Left forelimb (tissue), 1 donor: ENCODE results near the gene PYGL.
A peak's percentile ranks its signal among the peaks of the same experiment; 100 is the strongest.
"Not testable (repeated sequence)": the region's sequence is repeated elsewhere in the genome, so short reads cannot be mapped to it uniquely, and the experiment has no call there.

ENCODE experiments used
- DNase-seq: peaks from one replicate; pipeline ENCODE4 v3.0.0-alpha.2; 2018; ENCODE audit warnings: low spot score

PYGL gene

GRCh38 chr14:50943943-50944646, at the start of gene PYGL:
TSS of gene PYGL (minus strand) at chr14:50944483. CDS start at chr14:50944403, 80 bp downstream.
- DNase-seq = peak; percentile 81

GRCh38 chr14:50985859-50986331, 41.6 kb upstream of the PYGL start:
- DNase-seq = no peak

GRCh38 chr14:50985124-50985858, 41.0 kb upstream of the PYGL start:
- no peak for DNase-seq

- DNase-seq = no peak
Measured at GRCh38 chr14:50984036-50984710, 39.9 kb upstream of the PYGL start.

- DNase-seq = no peak
Measured at GRCh38 chr14:50979941-50980850, 35.9 kb upstream of the PYGL start.

- no peak for DNase-seq
Measured at GRCh38 chr14:50978888-50979287, 34.6 kb upstream of the PYGL start.

- DNase-seq = no peak
Measured at GRCh38 chr14:50978529-50978871, 34.2 kb upstream of the PYGL start.

- no peak for DNase-seq
Measured at GRCh38 chr14:50977863-50978528, 33.7 kb upstream of the PYGL start.

- DNase-seq = no peak
Measured at GRCh38 chr14:50974118-50974517, 29.8 kb upstream of the PYGL start.

- no peak for DNase-seq
Measured at GRCh38 chr14:50972734-50973133, 28.5 kb upstream of the PYGL start.

- no peak for DNase-seq
Measured at GRCh38 chr14:50970886-50971781, 26.9 kb upstream of the PYGL start.

GRCh38 chr14:50967790-50968189, 23.5 kb upstream of the PYGL start:
- DNase-seq = no peak

- DNase-seq = no peak
Measured at GRCh38 chr14:50967103-50967502, 22.8 kb upstream of the PYGL start.

- no peak for DNase-seq
Measured at GRCh38 chr14:50964683-50965390, 20.6 kb upstream of the PYGL start.

GRCh38 chr14:50963919-50964318, 19.6 kb upstream of the PYGL start:
- no peak for DNase-seq

GRCh38 chr14:50961605-50962221, 17.4 kb upstream of the PYGL start:
- no peak for DNase-seq

- DNase-seq = no peak
Measured at GRCh38 chr14:50957296-50957695, 13.0 kb upstream of the PYGL start.

- DNase-seq = not testable (repeated sequence)
Measured at GRCh38 chr14:50956421-50956820, 12.1 kb upstream of the PYGL start.

GRCh38 chr14:50955373-50956043, 11.2 kb upstream of the PYGL start:
- DNase-seq = no peak
